ENCODE results near the gene PTGES3L.

- no peak for TF ChIP-seq NFIC (IDR thresholded peaks at IDR 0.05; ENCODE audit: borderline replicate concordance)
- TF ChIP-seq, protein P1, sequence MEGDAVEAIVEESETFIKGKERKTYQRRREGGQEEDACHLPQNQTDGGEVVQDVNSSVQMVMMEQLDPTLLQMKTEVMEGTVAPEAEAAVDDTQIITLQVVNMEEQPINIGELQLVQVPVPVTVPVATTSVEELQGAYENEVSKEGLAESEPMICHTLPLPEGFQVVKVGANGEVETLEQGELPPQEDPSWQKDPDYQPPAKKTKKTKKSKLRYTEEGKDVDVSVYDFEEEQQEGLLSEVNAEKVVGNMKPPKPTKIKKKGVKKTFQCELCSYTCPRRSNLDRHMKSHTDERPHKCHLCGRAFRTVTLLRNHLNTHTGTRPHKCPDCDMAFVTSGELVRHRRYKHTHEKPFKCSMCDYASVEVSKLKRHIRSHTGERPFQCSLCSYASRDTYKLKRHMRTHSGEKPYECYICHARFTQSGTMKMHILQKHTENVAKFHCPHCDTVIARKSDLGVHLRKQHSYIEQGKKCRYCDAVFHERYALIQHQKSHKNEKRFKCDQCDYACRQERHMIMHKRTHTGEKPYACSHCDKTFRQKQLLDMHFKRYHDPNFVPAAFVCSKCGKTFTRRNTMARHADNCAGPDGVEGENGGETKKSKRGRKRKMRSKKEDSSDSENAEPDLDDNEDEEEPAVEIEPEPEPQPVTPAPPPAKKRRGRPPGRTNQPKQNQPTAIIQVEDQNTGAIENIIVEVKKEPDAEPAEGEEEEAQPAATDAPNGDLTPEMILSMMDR (IDR thresholded peaks at IDR 0.05): peak; percentile 31
Observed at GRCh38 chr17:43006639-43007551, 27.0 kb upstream of the PTGES3L start, which contains the start of gene IFI35.
